NCI-H2107 (cell line): ENCODE data around the gene MAPK8IP1.

ENCODE experiments used
- DNase-seq: peaks from one replicate; lab custom pipeline; 2025; lab: John Stamatoyannopoulos, UW

Gene MAPK8IP1

DNA sequence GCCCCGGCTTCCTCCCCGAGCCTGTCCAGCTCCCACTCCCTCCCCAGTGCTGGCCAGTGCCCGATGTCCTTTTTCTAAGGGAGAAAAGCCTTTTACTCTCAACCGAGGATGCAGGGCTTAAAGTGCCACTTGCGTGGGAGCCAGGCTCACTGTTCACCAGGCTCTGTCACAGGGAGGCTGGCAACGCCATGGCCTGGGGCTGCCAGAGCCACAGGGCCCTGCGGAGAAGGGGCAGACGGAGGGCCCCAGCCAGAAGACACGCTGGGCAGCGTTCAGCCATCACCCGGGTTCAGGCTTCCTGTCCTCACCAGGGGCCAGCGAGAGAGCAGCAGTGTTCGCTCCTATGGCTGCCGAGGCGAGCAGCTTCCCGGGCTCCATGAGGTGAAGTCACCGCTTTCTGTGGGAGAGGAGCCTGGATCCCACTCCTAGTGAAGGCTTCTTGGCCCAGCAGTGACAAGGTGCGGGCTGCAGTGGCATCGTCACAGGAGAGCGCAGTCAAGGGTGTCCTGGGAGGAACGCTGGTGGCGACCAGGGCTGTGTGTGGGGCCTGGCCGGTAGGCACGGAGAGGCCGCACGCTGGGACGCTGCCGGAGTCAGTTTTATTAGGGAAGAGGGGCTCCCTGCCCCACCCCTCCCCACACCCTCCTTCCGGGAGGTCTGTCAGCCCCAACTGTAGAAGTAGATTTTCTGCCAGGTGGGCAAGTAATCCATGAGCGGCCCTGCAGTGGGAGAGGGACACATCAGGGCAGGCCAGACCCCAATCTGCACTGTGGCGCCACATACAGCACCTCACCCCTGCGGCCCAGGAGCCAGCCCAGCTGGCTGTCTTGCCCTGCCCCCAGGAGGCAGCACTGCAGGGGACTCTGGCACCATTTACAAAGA is 24.4 kb downstream of the MAPK8IP1 start:
- no peak for DNase-seq

DNA sequence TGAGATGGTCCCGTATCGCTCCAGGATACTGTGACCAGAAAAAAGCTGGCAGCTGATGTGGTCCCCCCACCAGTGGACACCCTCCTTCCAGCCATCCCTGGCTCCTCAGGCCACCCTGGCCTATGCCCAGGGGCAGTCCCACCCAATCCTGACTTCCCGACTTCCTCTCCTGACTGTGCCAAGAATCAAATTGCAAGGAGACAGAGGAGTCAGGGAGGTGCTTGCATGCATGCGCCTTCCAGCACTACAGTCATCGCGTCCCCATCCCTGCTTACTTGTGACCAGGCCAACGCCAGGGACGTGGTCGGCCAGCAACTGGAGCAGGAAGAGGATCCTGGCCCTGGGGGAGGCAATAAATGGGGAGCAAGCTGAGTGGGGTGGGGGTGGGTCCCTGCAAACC is 25.2 kb downstream of the MAPK8IP1 start:
- DNase-seq = no peak

DNA sequence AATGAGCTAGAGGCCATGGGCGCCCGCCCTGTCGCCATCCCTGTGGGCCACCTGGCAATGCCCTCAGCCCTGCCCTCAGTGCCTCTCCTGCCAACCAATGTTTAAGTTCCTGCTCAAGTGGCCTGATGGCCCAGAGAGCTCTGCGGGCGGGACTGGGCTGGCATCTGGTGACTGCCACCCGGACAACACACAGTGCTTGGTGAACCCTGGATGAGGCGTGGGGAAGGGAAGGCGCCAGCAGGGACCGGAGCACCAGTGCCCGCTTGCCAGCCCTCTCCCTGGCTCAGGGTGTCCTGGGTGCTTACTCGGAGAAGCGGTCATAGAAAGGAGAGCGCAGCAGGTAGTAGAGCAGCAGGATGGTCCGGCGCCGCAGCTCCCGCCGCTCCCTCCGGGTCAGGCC is 28.1 kb downstream of the MAPK8IP1 start:
- no peak for DNase-seq

DNA sequence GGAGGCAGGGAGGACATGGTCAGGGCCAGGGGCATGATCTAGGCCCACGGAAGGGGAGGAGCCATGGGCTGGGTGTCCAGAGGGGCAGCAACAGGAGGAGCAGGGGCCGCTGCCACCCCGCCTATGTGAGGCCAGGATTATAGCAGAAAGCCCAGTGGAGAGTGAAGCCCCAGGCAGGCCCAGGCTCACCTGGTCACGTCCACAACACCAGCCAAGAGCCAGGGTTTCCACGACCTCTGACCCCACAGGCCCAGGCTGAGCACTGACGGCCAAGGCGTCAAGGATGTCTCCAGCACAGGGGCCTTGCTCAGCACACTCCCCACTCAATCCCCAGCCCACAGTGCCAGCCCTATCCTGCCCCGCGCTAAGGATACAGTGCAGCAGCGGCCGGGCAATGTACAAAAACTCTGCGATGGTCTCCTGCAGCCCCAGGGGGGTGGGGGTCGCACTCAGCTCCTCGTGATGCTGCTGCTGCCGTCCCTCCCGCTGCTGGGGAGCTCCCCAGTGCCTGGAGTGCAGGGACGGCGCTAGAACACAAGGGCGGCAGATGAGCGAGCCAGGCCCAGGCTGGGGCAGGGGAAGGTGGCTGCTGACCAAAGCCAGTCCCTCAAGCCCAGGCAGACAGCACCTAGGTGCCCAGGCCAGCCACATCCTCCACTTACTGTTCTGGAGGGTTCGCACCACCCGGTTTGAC is 28.6 kb downstream of the MAPK8IP1 start:
- DNase-seq = no peak

DNA sequence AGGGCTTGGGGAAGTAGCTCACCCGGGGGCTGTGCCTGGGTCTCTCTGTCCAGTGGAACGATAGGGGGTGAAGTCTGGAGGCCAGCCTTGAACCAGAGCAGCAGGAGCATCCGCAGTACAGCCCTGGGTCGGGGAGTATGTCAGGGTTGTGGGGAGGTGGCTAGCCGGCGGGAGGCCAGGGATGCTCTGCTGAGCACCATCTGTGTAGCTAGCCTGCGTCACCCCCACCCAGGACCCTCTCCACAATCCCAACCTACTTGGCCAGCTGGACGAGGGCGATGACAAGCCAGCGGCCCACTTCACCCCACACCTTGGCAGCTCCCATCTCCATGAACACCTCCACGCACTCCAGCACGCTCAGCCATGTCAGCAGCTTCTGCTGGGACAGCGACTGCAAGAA is 30.0 kb downstream of the MAPK8IP1 start:
- no peak for DNase-seq

DNA sequence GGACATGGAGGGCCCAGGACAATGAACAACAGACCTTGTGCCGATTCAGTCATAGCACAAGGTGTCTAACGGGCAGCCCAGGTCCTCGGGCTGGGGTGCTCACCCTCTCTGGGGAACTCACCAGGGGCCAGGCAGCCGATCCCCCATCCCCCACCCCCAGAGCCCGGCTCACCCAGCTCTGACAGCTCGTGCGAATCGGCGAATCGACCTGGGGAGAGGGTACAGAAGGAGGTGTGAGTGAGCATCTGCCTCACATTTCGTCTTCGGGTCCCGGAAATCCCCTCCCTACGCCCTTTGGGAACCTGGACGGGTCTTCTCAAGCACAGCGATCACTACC is 31.8 kb downstream of the MAPK8IP1 start:
- DNase-seq = no peak

DNA sequence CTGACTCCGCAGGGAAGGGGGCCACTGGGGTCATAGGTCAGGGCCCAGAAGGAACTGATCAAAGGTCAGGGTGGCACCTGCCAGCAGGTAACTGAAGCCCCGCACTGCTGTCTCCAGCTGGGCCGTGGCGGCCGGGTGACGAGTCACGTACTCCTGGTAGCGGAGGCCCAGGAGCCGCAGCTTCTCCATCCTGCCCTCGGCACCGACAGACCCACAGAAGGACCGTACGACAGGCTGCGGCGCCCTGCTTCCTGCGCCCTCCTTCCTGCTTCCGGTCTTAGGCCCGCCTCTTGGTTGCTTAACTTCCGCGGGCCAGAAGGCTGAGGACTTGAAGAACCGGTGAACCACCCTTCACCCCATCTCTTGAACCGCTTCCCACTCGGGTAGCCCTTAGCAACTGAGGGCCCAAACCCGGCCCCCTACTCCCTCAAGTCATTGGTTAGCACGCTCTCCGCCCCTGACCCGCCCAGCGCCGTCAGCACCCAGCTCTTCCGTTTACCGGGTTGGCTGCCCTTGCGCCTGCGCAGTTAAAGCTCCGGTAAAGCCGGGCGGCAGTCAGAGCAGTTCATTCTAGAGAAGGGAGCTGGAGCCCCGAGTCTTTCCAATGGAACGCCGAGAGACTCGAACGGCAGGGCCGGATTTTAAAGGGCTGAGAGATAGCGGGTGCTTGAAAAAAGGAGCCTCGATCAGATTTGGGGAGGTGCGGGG is 32.3 kb downstream of the MAPK8IP1 start, which contains the start of gene PEX16:
PEX16 (minus strand) TSS at position 255 of the 708 bp plus-strand sequence; CDS start at position 189, 66 bp downstream.
- DNase-seq = peak; percentile 92

DNA sequence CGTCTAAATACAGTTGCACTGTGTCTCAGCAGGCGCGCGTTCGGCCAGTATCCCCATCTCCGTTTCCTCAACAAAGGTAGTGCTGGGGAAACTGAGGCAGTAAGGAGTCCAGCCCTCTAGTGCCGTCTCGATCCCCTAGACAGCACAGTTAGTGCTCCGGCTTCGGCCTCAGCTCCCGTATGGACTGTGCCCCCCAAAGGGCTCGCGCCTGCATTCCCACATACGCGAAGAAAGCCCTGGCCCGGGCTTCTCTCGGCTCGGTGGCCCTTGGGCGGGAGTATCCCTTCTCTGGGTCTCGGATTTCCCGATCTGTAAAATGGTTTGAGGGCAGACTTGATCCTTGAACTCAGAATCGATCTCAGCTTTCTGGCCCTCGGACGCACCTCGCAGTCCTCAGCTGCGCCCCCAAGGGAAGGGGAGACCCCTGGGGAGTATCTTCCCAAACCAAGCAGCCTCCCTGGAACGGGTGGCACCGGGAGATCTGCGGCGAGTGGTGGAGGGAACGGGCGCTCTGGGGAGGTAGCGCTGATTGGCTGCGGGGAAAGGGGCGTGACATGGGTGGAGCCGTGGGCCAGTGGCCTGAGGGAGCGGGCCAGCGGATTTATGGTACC is 33.0 kb downstream of the MAPK8IP1 start:
- DNase-seq = peak; percentile 53

DNA sequence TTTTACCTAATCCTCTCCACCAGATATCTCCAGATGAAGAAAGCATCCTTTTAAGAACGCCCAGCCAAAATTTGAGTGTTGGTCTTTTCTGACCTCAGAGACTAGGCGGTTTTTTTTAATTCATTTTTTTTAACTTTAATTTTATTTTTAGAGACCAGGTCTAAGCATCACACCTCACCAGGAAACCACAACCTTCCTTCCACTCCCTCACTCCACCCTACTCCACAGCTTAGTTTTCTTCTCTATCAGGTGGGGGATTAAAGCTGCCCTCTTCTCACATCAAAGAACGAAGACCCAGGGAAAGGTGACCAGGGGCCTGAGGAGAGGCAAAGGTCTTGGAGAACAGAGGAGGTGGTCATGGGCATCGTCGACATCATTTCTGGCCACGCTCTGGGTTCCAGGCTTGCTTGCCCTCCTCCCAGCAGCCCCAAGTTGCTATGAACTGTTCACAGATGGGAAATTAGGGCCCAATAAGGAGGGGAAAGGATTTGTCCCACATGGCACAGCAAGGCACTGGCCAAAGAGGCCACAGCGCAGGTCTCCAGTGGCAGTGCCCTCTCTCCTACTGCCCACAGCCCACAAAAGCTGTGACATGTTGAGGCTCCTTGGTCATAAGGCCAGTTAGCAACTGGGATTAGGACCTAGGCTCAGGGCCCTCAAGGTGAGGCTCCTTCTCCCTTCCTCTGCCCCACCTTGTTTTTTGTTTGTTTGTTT is 33.7 kb downstream of the MAPK8IP1 start:
- no peak for DNase-seq

DNA sequence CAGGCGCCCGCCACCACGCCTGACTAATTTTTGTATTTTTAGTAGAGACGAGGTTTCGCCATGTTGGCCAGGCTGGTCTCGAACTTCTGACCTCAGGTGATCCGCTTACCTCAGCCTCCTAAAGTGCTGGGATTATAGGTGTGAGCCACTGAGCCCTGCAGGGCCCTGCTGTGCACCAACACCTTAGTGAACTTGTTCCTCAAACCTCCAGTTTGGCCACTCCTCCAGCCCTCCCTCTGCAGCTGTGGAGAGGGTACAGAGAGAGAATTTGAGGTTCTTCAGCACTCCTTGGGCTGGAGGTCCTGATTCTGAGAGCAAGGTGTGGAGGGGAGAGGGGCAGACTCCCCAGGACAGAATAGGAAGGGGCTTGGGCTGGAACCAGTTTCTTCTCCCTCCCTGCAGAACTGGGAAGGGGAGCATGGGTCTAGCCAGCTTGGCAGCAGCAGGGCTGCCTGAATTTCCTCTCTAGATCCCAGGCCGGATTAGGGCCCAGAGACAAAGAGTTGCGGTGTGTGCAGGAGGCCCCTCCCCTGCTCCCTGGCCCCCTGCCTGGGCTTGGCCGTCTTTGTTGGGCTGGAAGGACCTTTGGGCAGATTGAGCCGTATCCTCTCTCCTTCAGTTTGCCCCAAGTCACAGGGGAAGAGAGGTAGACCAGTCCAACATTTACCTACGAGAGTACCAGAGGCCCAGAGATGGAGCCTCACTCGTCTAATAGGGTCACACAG is 34.5 kb downstream of the MAPK8IP1 start:
- no peak for DNase-seq

DNA sequence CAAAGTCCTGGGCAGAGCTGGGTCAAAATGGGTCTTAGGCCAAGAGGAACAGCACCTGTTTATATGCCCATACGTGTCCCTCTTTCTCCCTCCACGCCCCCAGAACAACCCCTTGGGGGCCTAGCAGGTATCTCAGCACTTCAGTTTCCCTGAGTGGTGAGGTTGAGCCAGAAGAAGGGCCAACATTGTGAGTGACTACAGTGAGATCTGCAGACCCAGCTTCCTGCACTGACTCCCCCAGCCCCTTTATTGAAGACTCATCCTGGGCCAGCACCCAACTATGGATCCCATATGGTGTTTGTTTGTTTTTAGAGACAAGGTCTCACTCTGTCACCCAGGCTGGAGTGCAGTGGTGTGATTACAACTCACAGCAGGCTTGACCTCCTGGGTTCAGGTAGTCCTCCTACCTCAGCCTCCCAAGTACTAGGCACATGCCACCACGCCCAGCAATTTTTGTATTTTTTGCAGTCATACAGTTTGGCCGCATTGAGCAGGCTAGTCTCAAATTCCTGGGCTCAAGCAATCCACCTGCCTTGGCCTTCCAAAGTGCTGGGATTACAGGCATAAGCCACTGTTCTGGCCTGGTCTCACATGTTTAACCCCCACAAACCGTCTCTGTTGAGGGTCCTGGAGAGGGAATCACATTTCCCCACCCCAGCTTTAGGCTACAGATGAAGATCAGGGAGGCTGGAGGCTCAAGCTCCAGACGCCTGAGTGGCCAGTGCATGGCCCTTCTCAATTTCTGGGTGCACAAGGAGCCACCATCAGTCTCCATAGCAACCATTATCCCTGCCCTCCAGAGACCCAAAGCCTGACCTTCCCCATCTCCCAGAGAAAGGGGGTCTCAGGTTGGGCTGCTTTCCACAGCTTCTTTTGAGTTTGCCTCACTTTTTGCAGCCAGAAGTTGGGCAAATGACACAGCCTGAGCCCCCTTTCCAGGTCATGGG is 35.4 kb downstream of the MAPK8IP1 start:
- DNase-seq = no peak

DNA sequence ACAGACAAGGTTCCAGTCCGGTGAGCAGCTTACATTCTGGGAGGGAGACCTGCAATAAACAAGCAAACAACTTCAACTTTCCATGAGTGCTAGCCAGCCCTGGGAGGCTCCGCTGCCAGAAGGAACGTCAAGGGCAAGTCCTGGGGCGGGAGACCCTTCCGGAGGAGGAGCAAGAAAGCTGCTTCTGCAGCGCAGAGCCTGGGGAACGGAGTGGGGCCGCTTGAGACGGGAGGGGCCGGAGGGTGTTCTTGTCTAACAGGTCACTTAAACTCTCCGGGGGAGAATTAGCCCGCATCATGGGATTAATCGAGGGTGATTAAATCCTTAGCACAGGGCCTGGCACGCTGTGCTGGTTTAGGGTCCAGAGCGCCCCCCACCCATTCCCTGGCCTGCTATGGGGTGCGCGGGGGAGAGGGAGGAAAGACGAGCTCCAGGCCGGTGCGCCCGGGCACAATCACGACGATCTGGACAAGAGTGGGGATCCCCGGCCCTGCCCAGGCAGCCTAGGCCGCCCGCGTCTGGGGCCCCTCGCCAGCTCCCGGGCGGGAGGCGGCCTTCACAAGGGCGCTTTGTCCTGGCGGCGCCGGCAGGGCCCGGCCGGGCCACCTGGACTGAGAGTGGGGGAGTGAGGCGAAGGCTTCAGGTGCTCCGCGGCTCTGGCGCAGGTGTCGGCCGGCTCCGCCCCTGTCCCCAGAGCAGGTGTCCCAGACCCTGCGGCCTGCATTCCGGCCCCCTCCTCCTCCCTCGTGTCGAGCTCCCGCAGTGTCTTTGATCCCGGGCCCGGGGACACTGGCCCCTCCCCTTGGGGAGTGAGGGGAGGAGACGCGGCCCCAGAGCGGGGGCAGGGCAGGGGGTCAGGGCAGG is 36.3 kb downstream of the MAPK8IP1 start:
- DNase-seq = peak; percentile 70

DNA sequence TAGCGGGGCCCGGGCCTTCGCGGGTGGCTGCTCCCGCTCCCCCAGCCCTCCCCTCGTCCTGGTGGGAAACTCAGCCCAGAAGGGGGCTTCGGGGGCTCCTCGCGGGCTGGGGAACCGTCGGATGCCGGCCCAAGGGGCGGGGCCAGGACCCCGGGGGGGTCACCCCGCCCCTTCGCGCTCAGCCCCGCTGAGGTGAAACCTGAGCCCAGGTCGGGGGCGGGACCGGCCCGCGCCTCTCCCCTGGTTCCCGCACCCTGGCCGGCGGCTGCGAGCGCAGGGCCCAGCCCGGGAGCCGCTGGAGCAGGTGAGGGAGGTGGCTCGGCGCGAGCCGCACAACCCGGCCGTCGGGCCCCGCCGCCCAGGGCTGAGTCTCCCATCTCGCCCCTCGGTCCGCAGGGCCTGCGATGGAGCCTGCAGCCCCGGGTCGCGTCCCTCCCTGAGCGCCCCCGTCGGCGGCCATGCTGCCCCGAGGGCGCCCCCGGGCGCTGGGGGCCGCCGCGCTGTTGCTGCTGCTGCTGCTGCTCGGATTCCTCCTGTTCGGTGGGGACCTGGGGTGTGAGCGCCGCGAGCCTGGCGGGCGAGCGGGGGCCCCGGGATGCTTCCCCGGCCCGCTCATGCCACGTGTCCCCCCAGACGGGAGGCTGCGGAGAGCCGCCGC is 37.1 kb downstream of the MAPK8IP1 start, which contains the start of gene LARGE2:
LARGE2 (plus strand) TSS at position 232 of the 658 bp plus-strand sequence; CDS start at position 459, 227 bp downstream.
- DNase-seq = peak; percentile 36

DNA sequence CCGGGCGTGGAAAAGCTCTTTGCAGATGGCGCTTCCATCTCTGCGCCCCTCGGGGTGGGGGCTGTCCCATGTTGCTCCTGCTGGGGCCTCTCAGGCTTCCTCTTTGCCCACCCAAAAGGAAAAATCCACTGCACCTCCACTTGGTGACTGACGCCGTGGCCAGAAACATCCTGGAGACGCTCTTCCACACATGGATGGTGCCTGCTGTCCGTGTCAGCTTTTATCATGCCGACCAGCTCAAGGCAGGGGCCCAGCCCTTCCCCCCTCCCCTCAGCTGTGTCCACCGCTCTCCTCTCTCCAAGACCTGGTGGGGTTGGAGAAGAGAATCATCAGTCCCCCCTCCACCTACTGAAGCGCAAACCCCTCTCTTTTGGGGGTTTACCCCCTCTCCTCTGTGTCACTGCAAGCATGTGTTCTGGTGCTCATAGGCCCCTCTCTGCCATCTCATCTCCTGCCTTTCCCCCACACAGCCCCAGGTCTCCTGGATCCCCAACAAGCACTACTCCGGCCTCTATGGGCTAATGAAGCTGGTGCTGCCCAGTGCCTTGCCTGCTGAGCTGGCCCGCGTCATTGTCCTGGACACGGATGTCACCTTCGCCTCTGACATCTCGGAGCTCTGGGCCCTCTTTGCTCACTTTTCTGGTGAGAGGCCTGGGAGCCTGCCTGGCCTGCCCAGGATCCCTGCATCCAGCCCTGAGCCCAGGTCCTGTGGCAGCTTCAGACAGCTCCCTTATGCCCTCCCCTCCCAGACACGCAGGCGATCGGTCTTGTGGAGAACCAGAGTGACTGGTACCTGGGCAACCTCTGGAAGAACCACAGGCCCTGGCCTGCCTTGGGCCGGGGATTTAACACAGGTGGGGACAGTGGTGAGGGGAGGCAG is 38.8 kb downstream of the MAPK8IP1 start:
- no peak for DNase-seq

DNA sequence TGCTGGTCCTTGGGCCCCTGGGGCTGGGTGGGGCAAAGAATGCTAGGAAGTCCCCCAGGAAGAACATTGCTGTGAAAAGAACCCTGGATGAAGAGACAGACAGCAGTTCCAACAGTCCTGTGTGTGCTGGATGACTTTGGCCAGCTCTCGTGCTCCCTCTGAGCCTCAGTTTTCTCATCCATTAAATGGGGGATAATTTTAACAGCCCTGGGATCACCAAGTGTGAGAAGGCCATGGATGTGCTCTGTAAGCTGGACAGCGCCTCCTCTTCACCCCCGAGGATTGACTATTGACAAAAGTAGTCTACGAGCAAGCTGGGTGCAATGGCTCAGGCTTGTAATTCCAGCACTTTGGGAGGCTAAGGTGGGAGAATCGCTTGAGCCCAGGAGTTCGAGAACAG is 39.5 kb downstream of the MAPK8IP1 start:
- DNase-seq = no peak

DNA sequence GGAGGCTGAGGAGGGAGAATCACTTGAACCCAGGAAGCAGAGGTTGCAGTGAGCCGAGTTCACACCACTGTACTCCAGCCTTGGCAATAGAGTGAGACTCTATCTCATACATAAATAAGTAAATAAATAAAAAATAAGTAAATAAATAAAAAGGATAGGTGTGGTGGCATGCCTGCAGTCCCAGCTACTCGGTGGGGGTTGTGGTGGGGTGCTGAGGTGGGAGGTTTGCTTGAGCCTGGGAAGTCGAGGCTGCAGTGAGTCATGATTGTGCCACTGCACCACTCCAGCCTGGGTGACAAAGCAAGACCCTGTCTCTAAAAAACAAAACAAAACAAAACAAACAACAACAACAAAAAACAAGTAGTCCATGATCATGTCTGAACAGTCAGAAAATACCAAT is 40.1 kb downstream of the MAPK8IP1 start:
- no peak for DNase-seq

DNA sequence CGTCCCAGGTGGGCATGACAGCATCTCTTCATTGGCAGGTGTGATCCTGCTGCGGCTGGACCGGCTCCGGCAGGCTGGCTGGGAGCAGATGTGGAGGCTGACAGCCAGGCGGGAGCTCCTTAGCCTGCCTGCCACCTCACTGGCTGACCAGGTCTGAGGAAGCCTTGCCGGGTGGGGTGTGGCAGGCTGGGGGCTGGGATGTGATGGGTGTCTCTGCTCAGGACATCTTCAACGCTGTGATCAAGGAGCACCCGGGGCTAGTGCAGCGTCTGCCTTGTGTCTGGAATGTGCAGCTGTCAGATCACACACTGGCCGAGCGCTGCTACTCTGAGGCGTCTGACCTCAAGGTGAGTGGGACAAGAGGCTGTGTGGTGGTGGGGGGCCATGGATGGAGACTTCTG is 40.5 kb downstream of the MAPK8IP1 start:
- no peak for DNase-seq
